DMS114 treated with DMSO at 0.1 percent for 48 hours (cell line): ENCODE measurements around the gene SLC22A9.

ENCODE experiments used
- DNase-seq: peaks from one replicate; lab custom pipeline; 2025; ENCODE audit not compliant: unreplicated experiment; lab: John Stamatoyannopoulos, UW

The SLC22A9 gene

GRCh38 chr11:63444160-63444559 lies 74.6 kb downstream of the SLC22A9 start:
- DNase-seq, result no peak

- no peak for DNase-seq
These were observed 75.5 kb downstream of the SLC22A9 start for GRCh38 chr11:63445118-63445517.

GRCh38 chr11:63445720-63446119 lies 76.1 kb downstream of the SLC22A9 start:
- DNase-seq, result no peak

- DNase-seq, result no peak
These were observed 79.1 kb downstream of the SLC22A9 start for GRCh38 chr11:63448646-63449045.

- DNase-seq, result no peak
These were observed 90.0 kb downstream of the SLC22A9 start for GRCh38 chr11:63459586-63459985.
